ENCODE data around the gene ADAMTSL1.

The ADAMTSL1 gene

GRCh38 chr9:18799428-18799827 is 325.5 kb downstream of the ADAMTSL1 start:
- DNase-seq (ENCODE audit: low spot score): no peak
- in situ Hi-C loops (cut with MboI; ENCODE audit: low pct_unique_long_range_greater_than_20kb, low sequenced_read_pairs, unreplicated experiment): no loop called here
- TF ChIP-seq CTCF (IDR thresholded peaks at IDR 0.05; ENCODE audit: extremely low read depth, insufficient read depth, missing control alignments): no peak

GRCh38 chr9:18800579-18800978 is 326.6 kb downstream of the ADAMTSL1 start:
- DNase-seq (ENCODE audit: low spot score): no peak
- in situ Hi-C loops (cut with MboI; ENCODE audit: low pct_unique_long_range_greater_than_20kb, low sequenced_read_pairs, unreplicated experiment): no loop called here
- no peak for TF ChIP-seq CTCF (IDR thresholded peaks at IDR 0.05; ENCODE audit: extremely low read depth, insufficient read depth, missing control alignments)

- no peak for TF ChIP-seq CTCF (IDR thresholded peaks at IDR 0.05; ENCODE audit: extremely low read depth, insufficient read depth, missing control alignments)
- in situ Hi-C loops (cut with MboI; ENCODE audit: low pct_unique_long_range_greater_than_20kb, low sequenced_read_pairs, unreplicated experiment): no loop called here
- DNase-seq (ENCODE audit: low spot score): no peak
Measured at GRCh38 chr9:18805386-18805785, 331.4 kb downstream of the ADAMTSL1 start.

GRCh38 chr9:18806232-18807080 is 332.5 kb downstream of the ADAMTSL1 start:
- DNase-seq (ENCODE audit: low spot score): no peak
- no peak for TF ChIP-seq CTCF (IDR thresholded peaks at IDR 0.05; ENCODE audit: extremely low read depth, insufficient read depth, missing control alignments)
- in situ Hi-C loops (cut with MboI; ENCODE audit: low pct_unique_long_range_greater_than_20kb, low sequenced_read_pairs, unreplicated experiment): no loop called here

- no peak for TF ChIP-seq CTCF (IDR thresholded peaks at IDR 0.05; ENCODE audit: extremely low read depth, insufficient read depth, missing control alignments)
- in situ Hi-C loops (cut with MboI; ENCODE audit: low pct_unique_long_range_greater_than_20kb, low sequenced_read_pairs, unreplicated experiment): no loop called here
- no peak for DNase-seq (ENCODE audit: low spot score)
Measured at GRCh38 chr9:18810581-18810980, 336.6 kb downstream of the ADAMTSL1 start.

- no peak for DNase-seq (ENCODE audit: low spot score)
- in situ Hi-C loops (cut with MboI; ENCODE audit: low pct_unique_long_range_greater_than_20kb, low sequenced_read_pairs, unreplicated experiment): no loop called here
- no peak for TF ChIP-seq CTCF (IDR thresholded peaks at IDR 0.05; ENCODE audit: extremely low read depth, insufficient read depth, missing control alignments)
Measured at GRCh38 chr9:18811171-18811570, 337.2 kb downstream of the ADAMTSL1 start.
